A673 (cell line): ENCODE measurements around the gene MT2A. TPM values are rescaled to one million over a fixed set of nuclear protein-coding genes. Genes with fewer than 3 reads are reported as not detected.

Experiments
- BruUV-seq: library from RNA; stranded (reverse); fragments of 400-500 nt; replicated peaks from 2 replicates; lab custom pipeline; 2021; lab: Mats Ljungman, UMichigan
- CTCF ChIA-PET: fragments of 300-600 bp; sonication (Branson Sonifier 250); formaldehyde crosslinking; loops from one replicate; lab custom pipeline; 2022; ENCODE audit warnings: antibody characterized with exemption; lab: Charles Lee
- POLR2A ChIA-PET: fragments of 300-600 bp; sonication (Branson Sonifier 250); formaldehyde crosslinking; loops from one replicate; lab custom pipeline; 2022; ENCODE audit warnings: antibody characterized with exemption; ENCODE audit not compliant: low non-redundant PET; lab: Charles Lee
- DNase-seq: peaks from one replicate; pipeline ENCODE4 v3.0.0-alpha.2; 2015; ENCODE audit warnings: low spot score
- H3K27ac ChIP-seq: fragments of 200-600 bp; sonication (generic); 2 replicates; pipeline ENCODE4 v1.5.1; 2016; ENCODE audit warnings: mixed run types, low read depth, mild to moderate bottlenecking, mixed read lengths, antibody characterized with exemption, low read length; ENCODE audit not compliant: poor library complexity, severe bottlenecking
- H3K27me3 ChIP-seq: fragments of 200-600 bp; sonication (generic); replicated peaks from 2 replicates; pipeline ENCODE4 v1.6.1; 2017; ENCODE audit warnings: mixed run types, low read depth, mild to moderate bottlenecking, mixed read lengths, antibody characterized with exemption, low read length; ENCODE audit not compliant: insufficient read depth, poor library complexity
- H3K36me3 ChIP-seq: fragments of 200-600 bp; sonication (generic); 2 replicates; pipeline ENCODE4 v1.6.1; 2016; ENCODE audit warnings: mixed run types, mild to moderate bottlenecking, mixed read lengths, antibody characterized with exemption, low read length; ENCODE audit not compliant: insufficient read depth, poor library complexity, severe bottlenecking
- H3K4me1 ChIP-seq: fragments of 200-600 bp; sonication (generic); 2 replicates; pipeline ENCODE4 v1.6.1; 2017; ENCODE audit warnings: mixed run types, mild to moderate bottlenecking, mixed read lengths, antibody characterized with exemption, low read length; ENCODE audit not compliant: insufficient read depth, poor library complexity, severe bottlenecking
- H3K4me3 ChIP-seq: fragments of 200-600 bp; sonication (generic); 2 replicates; pipeline ENCODE4 v1.5.1; 2016; ENCODE audit warnings: low read depth, mixed run types, mild to moderate bottlenecking, mixed read lengths, low read length; ENCODE audit not compliant: poor library complexity, severe bottlenecking
- H3K9me3 ChIP-seq: fragments of 200-600 bp; sonication (generic); 2 replicates; pipeline ENCODE4 v1.6.1; 2016; ENCODE audit warnings: mixed run types, low read depth, mild to moderate bottlenecking, mixed read lengths, antibody characterized with exemption, low read length; ENCODE audit not compliant: poor library complexity, severe bottlenecking
- CTCF ChIP-seq: fragments of 300-800, 200-600 bp; sonication (generic); conservative IDR thresholded peaks from 2 replicates; pipeline ENCODE4 v1.5.1; 2017; ENCODE audit warnings: low read depth, mild to moderate bottlenecking, antibody characterized with exemption, low read length, moderate library complexity, mixed read lengths
- EZH2 ChIP-seq: fragments of 200-600 bp; sonication (generic); IDR thresholded peaks from 2 replicates; pipeline ENCODE4 v1.6.1; 2017; ENCODE audit warnings: borderline replicate concordance, low read depth, mild to moderate bottlenecking, mixed read lengths, antibody characterized with exemption, low read length; ENCODE audit not compliant: poor library complexity, severe bottlenecking
- intact Hi-C: fragments of 100-400 bp; cut with micrococcal nuclease; formaldehyde crosslinking; loops from one replicate; pipeline ENCODE4 v1.10.0; 2022; ENCODE audit not compliant: unreplicated experiment
- total RNA-seq: library from RNA; stranded (reverse); gene quantifications from 2 replicates; pipeline ENCODE4 v1.2.3, GENCODE V29; 2021

Gene MT2A
- total RNA-seq, 1 experiment from 2014 or later = 218 TPM

GRCh38 chr16:56645311-56645710 lies 36.9 kb downstream of the MT2A start:
- BruUV-seq = no TSS peak
- Histone ChIP-seq H3K4me1 (no peaks in the 10 kb centered on the region), H3K27ac (no peak overlapping the region), H3K36me3 (no peaks in the 10 kb centered on the region), H3K27me3 (peaks cover 21% of the 10 kb centered on the region), H3K4me3 (no peak overlapping the region), H3K9me3 (no peaks in the 10 kb centered on the region)
- ChIA-PET CTCF (no interaction called here), POLR2A (no interaction called here)
- intact Hi-C loops = no loop called here
- TF ChIP-seq CTCF (no peak), EZH2 (no peak)
- DNase-seq = no peak

- BruUV-seq = no TSS peak
- no peaks in the 10 kb centered on the region for H3K4me1 ChIP-seq
- no peak overlapping the region for H3K27ac ChIP-seq
- no peaks in the 10 kb centered on the region for H3K9me3 ChIP-seq
- H3K4me3 ChIP-seq = no peak overlapping the region
- H3K36me3 ChIP-seq = no peaks in the 10 kb centered on the region
- TF ChIP-seq EZH2 (no peak), CTCF (no peak)
- CTCF ChIA-PET = no interaction called here
- H3K27me3 ChIP-seq = peaks cover 21% of the 10 kb centered on the region
- POLR2A ChIA-PET = no interaction called here
- intact Hi-C loops = no loop called here
- no peak for DNase-seq
These were observed 37.5 kb downstream of the MT2A start for GRCh38 chr16:56645838-56646237.

- BruUV-seq = no TSS peak
- no peak for DNase-seq
- H3K4me3 ChIP-seq = no peak overlapping the region
- no peak for TF ChIP-seq CTCF
- no peak for TF ChIP-seq EZH2
- no peak overlapping the region for H3K27ac ChIP-seq
- intact Hi-C loops = no loop called here
- POLR2A ChIA-PET = no interaction called here
- H3K27me3 ChIP-seq = peaks cover 15% of the 10 kb centered on the region
- H3K4me1 ChIP-seq = no peaks in the 10 kb centered on the region
- CTCF ChIA-PET = no interaction called here
- no peaks in the 10 kb centered on the region for H3K36me3 ChIP-seq
- H3K9me3 ChIP-seq = no peaks in the 10 kb centered on the region
These were observed 39.5 kb downstream of the MT2A start for GRCh38 chr16:56647641-56648431.
